ENCODE data around the gene INCA1.
A peak's percentile ranks its signal among the peaks of the same experiment; 100 is the strongest.

INCA1 gene

GRCh38 chr17:4947411-4948165 is 49.7 kb downstream of the INCA1 start:
- ChIA-PET CTCF (interaction anchor here (1.1 to 1.7 kb wide), 8 partner anchors 8 to 113 kb away, joined by 3 to 8 read pairs (median 4); no protein-coding TSS in a partner anchor), POLR2A (interaction anchor here (1.0 to 3.0 kb wide), 3 partner anchors 8 to 48 kb away, joined by 3 to 17 read pairs (median 4); partner anchors contain the start of genes C17orf107, RNF167 and SLC25A11)
- Histone ChIP-seq H3K4me3 (ENCODE audit: control insufficient read depth in 1 of 7, extremely low read depth in 1 of 7, insufficient read depth in 4 of 7, low read depth in 2 of 7, low read length in 6 of 7) (peak overlapping the region; percentile 72 to 98 (median 94)), H3K27me3 (replicated peaks in 2 of 5; ENCODE audit: control insufficient read depth in 4 of 5, insufficient read depth in 5 of 5, low read length in 4 of 5) (no peaks in the 10 kb centered on the region), H3K4me1 (ENCODE audit: control extremely low read depth in 1 of 4, control insufficient read depth in 4 of 4, insufficient read depth in 4 of 4, low read length in 3 of 4) (peaks cover 30 to 73% (median 68%) of the 10 kb centered on the region in 4 experiments), H3K9me3 (ENCODE audit: control extremely low read depth in 1 of 5, control insufficient read depth in 4 of 5, insufficient read depth in 2 of 5, low read depth in 1 of 5, low read length in 4 of 5) (no peaks in the 10 kb centered on the region), H3K27ac (ENCODE audit: insufficient read depth in 1 of 2, low read depth in 1 of 2, low read length in 2 of 2, poor library complexity in 1 of 2, severe bottlenecking in 2 of 2) (peak overlapping the region; percentile 70 to 87), H3K36me3 (ENCODE audit: control insufficient read depth in 4 of 4, insufficient read depth in 4 of 4, low read length in 3 of 4) (peaks cover 0 to 39% (median 26%) of the 10 kb centered on the region in 4 experiments)
- peak in 2 of 3 donors; percentile 52 to 57 for DNase-seq
- WGBS (ENCODE audit: insufficient coverage), result under 1% methylated on average over 22 of the region's 56 CpGs

GRCh38 chr17:4947010-4947410 is 50.3 kb downstream of the INCA1 start:
- WGBS (ENCODE audit: insufficient coverage), result 0% methylated on average over 5 of the region's 7 CpGs
- H3K27me3 ChIP-seq (replicated peaks in 2 of 5; ENCODE audit: control insufficient read depth in 4 of 5, insufficient read depth in 5 of 5, low read length in 4 of 5), result no peaks in the 10 kb centered on the region
- no peak for DNase-seq
- no peaks in the 10 kb centered on the region for H3K9me3 ChIP-seq (ENCODE audit: control extremely low read depth in 1 of 5, control insufficient read depth in 4 of 5, insufficient read depth in 2 of 5, low read depth in 1 of 5, low read length in 4 of 5)
- H3K27ac ChIP-seq (ENCODE audit: insufficient read depth in 1 of 2, low read depth in 1 of 2, low read length in 2 of 2, poor library complexity in 1 of 2, severe bottlenecking in 2 of 2), result peak overlapping the region; percentile 33 to 87
- H3K4me1 ChIP-seq (ENCODE audit: control extremely low read depth in 1 of 4, control insufficient read depth in 4 of 4, insufficient read depth in 4 of 4, low read length in 3 of 4), result peaks cover 30 to 78% (median 74%) of the 10 kb centered on the region in 4 experiments
- peaks cover 0 to 45% (median 29%) of the 10 kb centered on the region in 4 experiments for H3K36me3 ChIP-seq (ENCODE audit: control insufficient read depth in 4 of 4, insufficient read depth in 4 of 4, low read length in 3 of 4)
- H3K4me3 ChIP-seq (ENCODE audit: control insufficient read depth in 1 of 7, extremely low read depth in 1 of 7, insufficient read depth in 4 of 7, low read depth in 2 of 7, low read length in 6 of 7), result peak overlapping the region; percentile 8 to 98 (median 90)
- CTCF ChIA-PET, result interaction anchor here (1.1 to 1.7 kb wide), 8 partner anchors 8 to 114 kb away, joined by 3 to 8 read pairs (median 4); no protein-coding TSS in a partner anchor
- POLR2A ChIA-PET, result interaction anchor here (1.1 to 1.3 kb wide), 2 partner anchors 21 to 48 kb away, joined by 4 read pairs; partner anchors contain the start of genes C17orf107 and SPAG7

GRCh38 chr17:4946312-4946976 is 50.9 kb downstream of the INCA1 start:
- Histone ChIP-seq H3K27me3 (replicated peaks in 2 of 5; ENCODE audit: control insufficient read depth in 4 of 5, insufficient read depth in 5 of 5, low read length in 4 of 5) (no peaks in the 10 kb centered on the region), H3K4me1 (ENCODE audit: control extremely low read depth in 1 of 4, control insufficient read depth in 4 of 4, insufficient read depth in 4 of 4, low read length in 3 of 4) (peaks cover 30 to 80% (median 78%) of the 10 kb centered on the region in 4 experiments), H3K27ac (ENCODE audit: insufficient read depth in 1 of 2, low read depth in 1 of 2, low read length in 2 of 2, poor library complexity in 1 of 2, severe bottlenecking in 2 of 2) (peak overlapping the region; percentile 33 to 87), H3K9me3 (ENCODE audit: control extremely low read depth in 1 of 5, control insufficient read depth in 4 of 5, insufficient read depth in 2 of 5, low read depth in 1 of 5, low read length in 4 of 5) (no peaks in the 10 kb centered on the region), H3K4me3 (ENCODE audit: control insufficient read depth in 1 of 7, extremely low read depth in 1 of 7, insufficient read depth in 4 of 7, low read depth in 2 of 7, low read length in 6 of 7) (peak overlapping the region in 6 of 7 experiments; percentile 72 to 98 (median 93)), H3K36me3 (ENCODE audit: control insufficient read depth in 4 of 4, insufficient read depth in 4 of 4, low read length in 3 of 4) (peaks cover 0 to 46% (median 29%) of the 10 kb centered on the region in 4 experiments)
- no peak for DNase-seq
- WGBS (ENCODE audit: insufficient coverage), result 47% methylated on average over 10 of the region's 16 CpGs
- ChIA-PET POLR2A (interaction anchor here (1.1 to 1.3 kb wide), 2 partner anchors 21 to 47 kb away, joined by 4 read pairs; partner anchors contain the start of genes C17orf107 and SPAG7), CTCF (interaction anchor here (1.1 to 1.7 kb wide), 8 partner anchors 9 to 114 kb away, joined by 3 to 8 read pairs (median 4); no protein-coding TSS in a partner anchor)

- Histone ChIP-seq H3K9me3 (ENCODE audit: control extremely low read depth in 1 of 5, control insufficient read depth in 4 of 5, insufficient read depth in 2 of 5, low read depth in 1 of 5, low read length in 4 of 5) (no peaks in the 10 kb centered on the region), H3K27ac (ENCODE audit: insufficient read depth in 1 of 2, low read depth in 1 of 2, low read length in 2 of 2, poor library complexity in 1 of 2, severe bottlenecking in 2 of 2) (peak overlapping the region; percentile 27 to 87), H3K36me3 (ENCODE audit: control insufficient read depth in 4 of 4, insufficient read depth in 4 of 4, low read length in 3 of 4) (peaks cover 0 to 46% (median 29%) of the 10 kb centered on the region in 4 experiments), H3K4me1 (ENCODE audit: control extremely low read depth in 1 of 4, control insufficient read depth in 4 of 4, insufficient read depth in 4 of 4, low read length in 3 of 4) (peaks cover 34 to 80% (median 79%) of the 10 kb centered on the region in 4 experiments), H3K27me3 (replicated peaks in 2 of 5; ENCODE audit: control insufficient read depth in 4 of 5, insufficient read depth in 5 of 5, low read length in 4 of 5) (no peaks in the 10 kb centered on the region), H3K4me3 (ENCODE audit: control insufficient read depth in 1 of 7, extremely low read depth in 1 of 7, insufficient read depth in 4 of 7, low read depth in 2 of 7, low read length in 6 of 7) (peak overlapping the region in 5 of 7 experiments; percentile 72 to 98 (median 90))
- CTCF ChIA-PET, result interaction anchor here (1.2 to 1.7 kb wide), 3 partner anchors 9 to 21 kb away, joined by 4 to 8 read pairs (median 5); no protein-coding TSS in a partner anchor
- no CpG with 5 or more reads among the region's 4 CpGs for WGBS (ENCODE audit: insufficient coverage)
- POLR2A ChIA-PET, result interaction anchor here (1.3 kb wide), 1 partner anchor 22 kb away, joined by 4 read pairs; the partner anchor contains the start of gene SPAG7
- no peak for DNase-seq
Measured at GRCh38 chr17:4945944-4946280, 51.4 kb downstream of the INCA1 start.

GRCh38 chr17:4945176-4945943 is 52.0 kb downstream of the INCA1 start:
- ChIA-PET CTCF (interaction anchor here (0.6 to 1.2 kb wide), 3 partner anchors 10 to 37 kb away, joined by 3 to 5 read pairs (median 4); no protein-coding TSS in a partner anchor), POLR2A (interaction anchor here (1.3 kb wide), 1 partner anchor 22 kb away, joined by 4 read pairs; the partner anchor contains the start of gene SPAG7)
- no peaks in the 10 kb centered on the region for H3K9me3 ChIP-seq (ENCODE audit: control extremely low read depth in 1 of 5, control insufficient read depth in 4 of 5, insufficient read depth in 2 of 5, low read depth in 1 of 5, low read length in 4 of 5)
- peak in 2 of 3 donors; percentile 71 to 74 for DNase-seq
- peak overlapping the region; percentile 48 to 87 for H3K27ac ChIP-seq (ENCODE audit: insufficient read depth in 1 of 2, low read depth in 1 of 2, low read length in 2 of 2, poor library complexity in 1 of 2, severe bottlenecking in 2 of 2)
- peaks cover 0 to 46% (median 29%) of the 10 kb centered on the region in 4 experiments for H3K36me3 ChIP-seq (ENCODE audit: control insufficient read depth in 4 of 4, insufficient read depth in 4 of 4, low read length in 3 of 4)
- peaks cover 32 to 76% (median 75%) of the 10 kb centered on the region in 4 experiments for H3K4me1 ChIP-seq (ENCODE audit: control extremely low read depth in 1 of 4, control insufficient read depth in 4 of 4, insufficient read depth in 4 of 4, low read length in 3 of 4)
- WGBS (ENCODE audit: insufficient coverage), result 10% methylated on average over 2 of the region's 7 CpGs
- H3K4me3 ChIP-seq (ENCODE audit: control insufficient read depth in 1 of 7, extremely low read depth in 1 of 7, insufficient read depth in 4 of 7, low read depth in 2 of 7, low read length in 6 of 7), result peak overlapping the region in 5 of 7 experiments; percentile 13 to 98 (median 65)
- H3K27me3 ChIP-seq (replicated peaks in 2 of 5; ENCODE audit: control insufficient read depth in 4 of 5, insufficient read depth in 5 of 5, low read length in 4 of 5), result no peaks in the 10 kb centered on the region

- POLR2A ChIA-PET, result interaction anchor here (1.1 kb wide), 1 partner anchor 8 kb away, joined by 4 read pairs; no protein-coding TSS in a partner anchor
- Histone ChIP-seq H3K27me3 (replicated peaks in 2 of 5; ENCODE audit: control insufficient read depth in 4 of 5, insufficient read depth in 5 of 5, low read length in 4 of 5) (no peaks in the 10 kb centered on the region), H3K4me3 (ENCODE audit: control insufficient read depth in 1 of 7, extremely low read depth in 1 of 7, insufficient read depth in 4 of 7, low read depth in 2 of 7, low read length in 6 of 7) (peak overlapping the region in 6 of 7 experiments; percentile 13 to 98 (median 50)), H3K4me1 (ENCODE audit: control extremely low read depth in 1 of 4, control insufficient read depth in 4 of 4, insufficient read depth in 4 of 4, low read length in 3 of 4) (peaks cover 32 to 74% (median 71%) of the 10 kb centered on the region in 4 experiments), H3K9me3 (ENCODE audit: control extremely low read depth in 1 of 5, control insufficient read depth in 4 of 5, insufficient read depth in 2 of 5, low read depth in 1 of 5, low read length in 4 of 5) (no peaks in the 10 kb centered on the region), H3K36me3 (ENCODE audit: control insufficient read depth in 4 of 4, insufficient read depth in 4 of 4, low read length in 3 of 4) (peaks cover 0 to 46% (median 29%) of the 10 kb centered on the region in 4 experiments), H3K27ac (ENCODE audit: insufficient read depth in 1 of 2, low read depth in 1 of 2, low read length in 2 of 2, poor library complexity in 1 of 2, severe bottlenecking in 2 of 2) (peak overlapping the region; percentile 48 to 87)
- CTCF ChIA-PET, result interaction anchor here (0.6 to 1.1 kb wide), 2 partner anchors 11 to 36 kb away, joined by 3 to 4 read pairs; no protein-coding TSS in a partner anchor
- no peak for DNase-seq
- 11% methylated on average over 4 of the region's 8 CpGs for WGBS (ENCODE audit: insufficient coverage)
Measured at GRCh38 chr17:4944554-4945175, 52.7 kb downstream of the INCA1 start.

All from common myeloid progenitor, CD34-positive (primary cell).